Endothelial cell of umbilical vein (primary cell): ENCODE data around the gene SNRPF. TPM values are rescaled to one million over a fixed set of nuclear protein-coding genes. Genes with fewer than 3 reads are reported as not detected.

Experiments used
- BruUV-seq: library from RNA; stranded (reverse); fragments of 400-500 nt; replicated peaks from 2 replicates; lab custom pipeline; 2021; lab: Mats Ljungman, UMichigan
- CTCF ChIA-PET: fragments of 300-600, 350-600 bp; sonication (Branson Sonifier 250); formaldehyde crosslinking; loops from one replicate; lab custom pipeline; 2021; ENCODE audit warnings: antibody characterized with exemption, inconsistent platforms; lab: Charles Lee
- POLR2A ChIA-PET: fragments of 300-600, 350-600 bp; sonication (Branson Sonifier 250); formaldehyde crosslinking; loops from one replicate; lab custom pipeline; 2021; ENCODE audit warnings: antibody characterized with exemption, inconsistent platforms; lab: Charles Lee
- DNase-seq: peaks from one replicate; pipeline ENCODE4 v3.0.0-alpha.2; 2011; ENCODE audit warnings: low read depth, low spot score
- FAIRE-seq: peaks from 2 replicates; lab custom pipeline; 2011; peaks lifted over from hg19 to GRCh38; lab: Jason Lieb, UNC
- H2AFZ ChIP-seq: 2 replicates; pipeline ENCODE4 v1.6.0; 2012; ENCODE audit warnings: low read depth, low read length, control low read depth, inconsistent platforms
- H3K27ac ChIP-seq: 2 replicates; pipeline ENCODE4 v1.5.1; 2011; ENCODE audit warnings: low read depth, mild to moderate bottlenecking, control low read depth, low read length, moderate library complexity; ENCODE audit not compliant: insufficient read depth
- H3K27me3 ChIP-seq, 2 experiments: 2 replicates each; pipeline versions ENCODE4 v1.6.0 to v1.6.1; 2011; ENCODE audit warnings: low read length in 2 of 2, mixed read lengths in 1 of 2; ENCODE audit not compliant: control insufficient read depth in 2 of 2, insufficient read depth in 2 of 2
- H3K36me3 ChIP-seq, 2 experiments: 2 replicates in 1 of 2; 3 replicates in 1 of 2; pipeline ENCODE4 v1.5.1; 2011; ENCODE audit warnings: low read length in 2 of 2, mild to moderate bottlenecking in 1 of 2, moderate library complexity in 1 of 2; ENCODE audit not compliant: control insufficient read depth in 2 of 2, insufficient read depth in 2 of 2; ENCODE audit errors: extremely low read depth in 1 of 2
- H3K4me1 ChIP-seq: 3 replicates; pipeline ENCODE4 v1.5.1; 2011; ENCODE audit warnings: mild to moderate bottlenecking, low read length; ENCODE audit not compliant: control insufficient read depth, insufficient read depth; ENCODE audit errors: extremely low read depth
- H3K4me2 ChIP-seq: 2 replicates; pipeline ENCODE4 v1.6.1; 2011; ENCODE audit warnings: low read length, control low read depth, mixed read lengths; ENCODE audit not compliant: insufficient read depth
- H3K4me3 ChIP-seq, 3 experiments: fragments of 200-600 bp in 1 of 3; sonication (generic), shearing (Covaris generic) in 1 of 3; replicated peaks in 1 of 3; 2 replicates each; pipeline ENCODE4 v1.5.1; 2011 to 2016; ENCODE audit warnings: control low read depth in 3 of 3, low read length in 3 of 3, mild to moderate bottlenecking in 2 of 3, inconsistent platforms in 1 of 3, low read depth in 1 of 3, moderate library complexity in 1 of 3; ENCODE audit not compliant: insufficient read depth in 1 of 3
- H3K79me2 ChIP-seq: 2 replicates; pipeline ENCODE4 v1.6.0; 2012; ENCODE audit warnings: low read length, inconsistent platforms; ENCODE audit not compliant: control insufficient read depth, insufficient read depth
- H3K9ac ChIP-seq: replicated peaks from 2 replicates; pipeline ENCODE3; 2011; ENCODE audit warnings: low read length, control low read depth; ENCODE audit not compliant: insufficient read depth; ENCODE audit errors: extremely low read depth
- H3K9me1 ChIP-seq: replicated peaks from 3 replicates; pipeline ENCODE4 v1.6.0; 2011; ENCODE audit warnings: mild to moderate bottlenecking, low read length; ENCODE audit not compliant: control insufficient read depth, insufficient read depth; ENCODE audit errors: extremely low read depth
- H3K9me3 ChIP-seq: replicated peaks from 2 replicates; pipeline ENCODE4 v1.5.1; 2012; ENCODE audit warnings: low read length, inconsistent platforms; ENCODE audit not compliant: control insufficient read depth, insufficient read depth
- H4K20me1 ChIP-seq: replicated peaks from 2 replicates; pipeline ENCODE3; 2011; ENCODE audit warnings: mild to moderate bottlenecking, low read length; ENCODE audit not compliant: control insufficient read depth, insufficient read depth; ENCODE audit errors: extremely low read depth
- CTCF ChIP-seq, 2 donors: IDR thresholded peaks; 1 replicate in 1 of 2; 2 replicates in 1 of 2; pipeline ENCODE4 v1.5.1; 2011; ENCODE audit warnings: low read length in 2 of 2, mild to moderate bottlenecking in 2 of 2, moderate library complexity in 2 of 2, control low read depth in 1 of 2, inconsistent platforms in 1 of 2, low read depth in 1 of 2; ENCODE audit not compliant: insufficient read depth in 1 of 2; ENCODE audit errors: extremely low read depth in 1 of 2
- EZH2 ChIP-seq: IDR thresholded peaks from 2 replicates; pipeline ENCODE4 v1.6.1; 2012; ENCODE audit warnings: borderline replicate concordance, low read depth, mild to moderate bottlenecking, moderate library complexity, low read length, inconsistent platforms; ENCODE audit not compliant: severe bottlenecking
- FOS ChIP-seq: IDR thresholded peaks from 2 replicates; pipeline ENCODE4 v1.6.1; 2011; ENCODE audit warnings: mild to moderate bottlenecking, low read length, moderate library complexity, borderline replicate concordance; ENCODE audit not compliant: insufficient read depth
- GATA2 ChIP-seq: IDR thresholded peaks from 2 replicates; pipeline ENCODE4 v1.7.0; 2011; ENCODE audit warnings: low read depth, mild to moderate bottlenecking, moderate library complexity, mixed read lengths, low read length; ENCODE audit not compliant: insufficient read length, insufficient read depth
- JUN ChIP-seq: IDR thresholded peaks from 2 replicates; pipeline ENCODE4 v1.6.1; 2011; ENCODE audit warnings: borderline replicate concordance, low read depth; ENCODE audit not compliant: insufficient read length, insufficient read depth
- MAX ChIP-seq: IDR thresholded peaks from 2 replicates; pipeline ENCODE4 v1.6.1; 2011; ENCODE audit not compliant: insufficient read depth, insufficient read length
- MYC ChIP-seq: IDR thresholded peaks from one replicate; pipeline ENCODE4 v1.6.1; 2011; ENCODE audit warnings: mild to moderate bottlenecking, low read depth, low read length
- POLR2A ChIP-seq: IDR thresholded peaks from 2 replicates; pipeline ENCODE4 v1.6.1; 2012; ENCODE audit warnings: low read depth, mild to moderate bottlenecking, control low read depth, low read length
- POLR2AphosphoS5 ChIP-seq: IDR thresholded peaks from 2 replicates; pipeline ENCODE4 v1.6.1; 2012; ENCODE audit warnings: low read depth, mild to moderate bottlenecking, control low read depth, low read length, moderate library complexity; ENCODE audit not compliant: insufficient read depth
- dilution Hi-C: fragments of 300-500 bp; cut with MboI; formaldehyde crosslinking; loops from one replicate; pipeline ENCODE4 v1.15.0; 2019; ENCODE audit warnings: low sequenced_read_pairs; ENCODE audit not compliant: extremely low pct_ligation_motif_present
- intact Hi-C: fragments of 100-400 bp; cut with micrococcal nuclease; formaldehyde crosslinking; loops from one replicate; pipeline ENCODE4 v1.10.0; 2022
- polyA plus RNA-seq, 4 experiments: library from polyadenylated mRNA; depleted of rRNA in 3 of 4; stranded (reverse) in 3 of 4; unstranded in 1 of 4; fragments of >200 nt; gene quantifications; 2 replicates each; pipeline versions ENCODE4 v1.2.1 to v1.2.3, GENCODE V29; 2011 to 2012; ENCODE audit warnings: missing spikeins in 1 of 4
- total RNA-seq: library from RNA; stranded (reverse); gene quantifications from 2 replicates; pipeline ENCODE4 v1.2.3, GENCODE V29; 2021

SNRPF gene
- total and polyA plus RNA-seq, 2 donors (not counting 3 experiments of a cell fraction or from before 2014, with no cell fraction given), result 17.1 to 36.6 TPM

GRCh38 chr12:95884998-95885397, 26.2 kb downstream of the SNRPF start:
- POLR2A ChIA-PET, result no interaction called here
- Histone ChIP-seq H3K4me3 (no peak overlapping the region), H3K9ac (no peak overlapping the region), H3K36me3 (no peaks in the 10 kb centered on the region), H3K9me3 (no peaks in the 10 kb centered on the region), H4K20me1 (no peaks in the 10 kb centered on the region), H3K9me1 (no peaks in the 10 kb centered on the region), H3K79me2 (no peaks in the 10 kb centered on the region), H3K27ac (no peak overlapping the region), H2AFZ (no peak overlapping the region), H3K4me2 (no peak overlapping the region), H3K27me3 (no peaks in the 10 kb centered on the region), H3K4me1 (peaks cover 3% of the 10 kb centered on the region)
- TF ChIP-seq MAX (no peak), JUN (no peak), EZH2 (no peak), FOS (no peak), POLR2A (no peak), GATA2 (no peak), MYC (no peak), CTCF (IDR thresholded peaks at IDR 0.05; ENCODE audit: extremely low read depth in 1 of 2, insufficient read depth in 1 of 2, low read depth in 1 of 2, low read length in 2 of 2) (no peak), POLR2AphosphoS5 (no peak)
- DNase-seq (peak; percentile 40), FAIRE-seq (peak; percentile 83)
- dilution Hi-C loops (no loop called here), intact Hi-C loops (no loop called here)
- CTCF ChIA-PET, result interaction anchor here (0.9 kb wide), 1 partner anchor 34 kb away, joined by 3 read pairs; no protein-coding TSS in a partner anchor
- no TSS peak for BruUV-seq
